Endothelial cell of umbilical vein (primary cell): ENCODE results near the gene RALGPS2. TPM values are rescaled to one million over a fixed set of nuclear protein-coding genes. Genes with fewer than 3 reads are reported as not detected.

Experiments used
- BruUV-seq: library from RNA; stranded (reverse); fragments of 400-500 nt; replicated peaks from 2 replicates; lab custom pipeline; 2021; lab: Mats Ljungman, UMichigan
- CTCF ChIA-PET: fragments of 300-600, 350-600 bp; sonication (Branson Sonifier 250); formaldehyde crosslinking; loops from one replicate; lab custom pipeline; 2021; ENCODE audit warnings: antibody characterized with exemption, inconsistent platforms; lab: Charles Lee
- POLR2A ChIA-PET: fragments of 300-600, 350-600 bp; sonication (Branson Sonifier 250); formaldehyde crosslinking; loops from one replicate; lab custom pipeline; 2021; ENCODE audit warnings: antibody characterized with exemption, inconsistent platforms; lab: Charles Lee
- DNase-seq: peaks from one replicate; pipeline ENCODE4 v3.0.0-alpha.2; 2011; ENCODE audit warnings: low read depth, low spot score
- FAIRE-seq: peaks from 2 replicates; lab custom pipeline; 2011; peaks lifted over from hg19 to GRCh38; lab: Jason Lieb, UNC
- H2AFZ ChIP-seq: 2 replicates; pipeline ENCODE4 v1.6.0; 2012; ENCODE audit warnings: low read depth, low read length, control low read depth, inconsistent platforms
- H3K27ac ChIP-seq: 2 replicates; pipeline ENCODE4 v1.5.1; 2011; ENCODE audit warnings: low read depth, mild to moderate bottlenecking, control low read depth, low read length, moderate library complexity; ENCODE audit not compliant: insufficient read depth
- H3K27me3 ChIP-seq, 2 experiments: 2 replicates each; pipeline versions ENCODE4 v1.6.0 to v1.6.1; 2011; ENCODE audit warnings: low read length in 2 of 2, mixed read lengths in 1 of 2; ENCODE audit not compliant: control insufficient read depth in 2 of 2, insufficient read depth in 2 of 2
- H3K36me3 ChIP-seq, 2 experiments: 2 replicates in 1 of 2; 3 replicates in 1 of 2; pipeline ENCODE4 v1.5.1; 2011; ENCODE audit warnings: low read length in 2 of 2, mild to moderate bottlenecking in 1 of 2, moderate library complexity in 1 of 2; ENCODE audit not compliant: control insufficient read depth in 2 of 2, insufficient read depth in 2 of 2; ENCODE audit errors: extremely low read depth in 1 of 2
- H3K4me1 ChIP-seq: 3 replicates; pipeline ENCODE4 v1.5.1; 2011; ENCODE audit warnings: mild to moderate bottlenecking, low read length; ENCODE audit not compliant: control insufficient read depth, insufficient read depth; ENCODE audit errors: extremely low read depth
- H3K4me2 ChIP-seq: 2 replicates; pipeline ENCODE4 v1.6.1; 2011; ENCODE audit warnings: low read length, control low read depth, mixed read lengths; ENCODE audit not compliant: insufficient read depth
- H3K4me3 ChIP-seq, 3 experiments: fragments of 200-600 bp in 1 of 3; sonication (generic), shearing (Covaris generic) in 1 of 3; replicated peaks in 1 of 3; 2 replicates each; pipeline ENCODE4 v1.5.1; 2011 to 2016; ENCODE audit warnings: control low read depth in 3 of 3, low read length in 3 of 3, mild to moderate bottlenecking in 2 of 3, inconsistent platforms in 1 of 3, low read depth in 1 of 3, moderate library complexity in 1 of 3; ENCODE audit not compliant: insufficient read depth in 1 of 3
- H3K79me2 ChIP-seq: 2 replicates; pipeline ENCODE4 v1.6.0; 2012; ENCODE audit warnings: low read length, inconsistent platforms; ENCODE audit not compliant: control insufficient read depth, insufficient read depth
- H3K9ac ChIP-seq: replicated peaks from 2 replicates; pipeline ENCODE3; 2011; ENCODE audit warnings: low read length, control low read depth; ENCODE audit not compliant: insufficient read depth; ENCODE audit errors: extremely low read depth
- H3K9me1 ChIP-seq: replicated peaks from 3 replicates; pipeline ENCODE4 v1.6.0; 2011; ENCODE audit warnings: mild to moderate bottlenecking, low read length; ENCODE audit not compliant: control insufficient read depth, insufficient read depth; ENCODE audit errors: extremely low read depth
- H3K9me3 ChIP-seq: replicated peaks from 2 replicates; pipeline ENCODE4 v1.5.1; 2012; ENCODE audit warnings: low read length, inconsistent platforms; ENCODE audit not compliant: control insufficient read depth, insufficient read depth
- H4K20me1 ChIP-seq: replicated peaks from 2 replicates; pipeline ENCODE3; 2011; ENCODE audit warnings: mild to moderate bottlenecking, low read length; ENCODE audit not compliant: control insufficient read depth, insufficient read depth; ENCODE audit errors: extremely low read depth
- CTCF ChIP-seq, 2 donors: IDR thresholded peaks; 1 replicate in 1 of 2; 2 replicates in 1 of 2; pipeline ENCODE4 v1.5.1; 2011; ENCODE audit warnings: low read length in 2 of 2, mild to moderate bottlenecking in 2 of 2, moderate library complexity in 2 of 2, control low read depth in 1 of 2, inconsistent platforms in 1 of 2, low read depth in 1 of 2; ENCODE audit not compliant: insufficient read depth in 1 of 2; ENCODE audit errors: extremely low read depth in 1 of 2
- EZH2 ChIP-seq: IDR thresholded peaks from 2 replicates; pipeline ENCODE4 v1.6.1; 2012; ENCODE audit warnings: borderline replicate concordance, low read depth, mild to moderate bottlenecking, moderate library complexity, low read length, inconsistent platforms; ENCODE audit not compliant: severe bottlenecking
- FOS ChIP-seq: IDR thresholded peaks from 2 replicates; pipeline ENCODE4 v1.6.1; 2011; ENCODE audit warnings: mild to moderate bottlenecking, low read length, moderate library complexity, borderline replicate concordance; ENCODE audit not compliant: insufficient read depth
- GATA2 ChIP-seq: IDR thresholded peaks from 2 replicates; pipeline ENCODE4 v1.7.0; 2011; ENCODE audit warnings: low read depth, mild to moderate bottlenecking, moderate library complexity, mixed read lengths, low read length; ENCODE audit not compliant: insufficient read length, insufficient read depth
- JUN ChIP-seq: IDR thresholded peaks from 2 replicates; pipeline ENCODE4 v1.6.1; 2011; ENCODE audit warnings: borderline replicate concordance, low read depth; ENCODE audit not compliant: insufficient read length, insufficient read depth
- MAX ChIP-seq: IDR thresholded peaks from 2 replicates; pipeline ENCODE4 v1.6.1; 2011; ENCODE audit not compliant: insufficient read depth, insufficient read length
- MYC ChIP-seq: IDR thresholded peaks from one replicate; pipeline ENCODE4 v1.6.1; 2011; ENCODE audit warnings: mild to moderate bottlenecking, low read depth, low read length
- POLR2A ChIP-seq: IDR thresholded peaks from 2 replicates; pipeline ENCODE4 v1.6.1; 2012; ENCODE audit warnings: low read depth, mild to moderate bottlenecking, control low read depth, low read length
- POLR2AphosphoS5 ChIP-seq: IDR thresholded peaks from 2 replicates; pipeline ENCODE4 v1.6.1; 2012; ENCODE audit warnings: low read depth, mild to moderate bottlenecking, control low read depth, low read length, moderate library complexity; ENCODE audit not compliant: insufficient read depth
- dilution Hi-C: fragments of 300-500 bp; cut with MboI; formaldehyde crosslinking; loops from one replicate; pipeline ENCODE4 v1.15.0; 2019; ENCODE audit warnings: low sequenced_read_pairs; ENCODE audit not compliant: extremely low pct_ligation_motif_present
- intact Hi-C: fragments of 100-400 bp; cut with micrococcal nuclease; formaldehyde crosslinking; loops from one replicate; pipeline ENCODE4 v1.10.0; 2022
- polyA plus RNA-seq, 4 experiments: library from polyadenylated mRNA; depleted of rRNA in 3 of 4; stranded (reverse) in 3 of 4; unstranded in 1 of 4; fragments of >200 nt; gene quantifications; 2 replicates each; pipeline versions ENCODE4 v1.2.1 to v1.2.3, GENCODE V29; 2011 to 2012; ENCODE audit warnings: missing spikeins in 1 of 4
- total RNA-seq: library from RNA; stranded (reverse); gene quantifications from 2 replicates; pipeline ENCODE4 v1.2.3, GENCODE V29; 2021

Gene RALGPS2
- total and polyA plus RNA-seq, 2 donors (not counting 3 experiments of a cell fraction or from before 2014, with no cell fraction given), result 4.6 to 27.7 TPM

- ChIA-PET POLR2A (no interaction called here), CTCF (interaction anchor here (1.5 kb wide), 1 partner anchor 15 kb away, joined by 3 read pairs; no protein-coding TSS in a partner anchor)
- Histone ChIP-seq H3K36me3 (no peaks in the 10 kb centered on the region), H3K4me2 (no peak overlapping the region), H3K9ac (no peak overlapping the region), H3K27me3 (no peaks in the 10 kb centered on the region), H3K4me3 (no peak overlapping the region), H3K9me3 (no peaks in the 10 kb centered on the region), H2AFZ (no peak overlapping the region), H4K20me1 (no peaks in the 10 kb centered on the region), H3K27ac (no peak overlapping the region), H3K9me1 (no peaks in the 10 kb centered on the region), H3K79me2 (no peaks in the 10 kb centered on the region), H3K4me1 (peaks cover 25% of the 10 kb centered on the region)
- TF ChIP-seq FOS (no peak), POLR2A (no peak), EZH2 (no peak), CTCF (IDR thresholded peaks at IDR 0.05; ENCODE audit: extremely low read depth in 1 of 2, insufficient read depth in 1 of 2, low read depth in 1 of 2, low read length in 2 of 2) (no peak), MAX (no peak), JUN (no peak), GATA2 (no peak), POLR2AphosphoS5 (no peak), MYC (no peak)
- dilution Hi-C loops, result no loop called here
- no TSS peak for BruUV-seq
- DNase-seq, result no peak
- intact Hi-C loops, result no loop called here
- no peak for FAIRE-seq
These were observed 45.8 kb upstream of the RALGPS2 start for GRCh38 chr1:178679237-178679636.
